SH-SY5Y (cell line): ENCODE measurements around the gene ACKR2.

ENCODE experiments used
- GATA2 ChIP-seq: IDR thresholded peaks from 2 replicates; pipeline ENCODE4 v1.6.1; 2011; ENCODE audit warnings: mild to moderate bottlenecking, low read depth, low read length
- GATA3 ChIP-seq: IDR thresholded peaks from 2 replicates; pipeline ENCODE4 v1.6.1; 2011; ENCODE audit warnings: low read depth, mild to moderate bottlenecking, low read length, moderate library complexity

- TF ChIP-seq GATA2 (no peak), GATA3 (no peak)
Observed at GRCh38 chr3:42908675-42909074, 99.4 kb downstream of the ACKR2 start.
